Liver (tissue), 3 donors: Measurements from ENCODE around the gene HGS.

Source experiments
- HNF4A ChIP-seq, 2 donors: conservative IDR thresholded peaks; 2 replicates each; pipeline ENCODE4 v1.6.1; 2016; ENCODE audit warnings: antibody characterized with exemption in 2 of 2, mild to moderate bottlenecking in 2 of 2
- JUND ChIP-seq, 2 donors: IDR thresholded peaks; 2 replicates each; pipeline ENCODE4 v1.6.1; 2016; ENCODE audit warnings: antibody characterized with exemption in 2 of 2
- RAD21 ChIP-seq, 2 donors: IDR thresholded peaks; 2 replicates each; pipeline ENCODE4 v1.6.1; 2016; ENCODE audit warnings: antibody characterized with exemption in 2 of 2, mild to moderate bottlenecking in 2 of 2
- RXRA ChIP-seq, 2 donors: IDR thresholded peaks; 2 replicates each; pipeline ENCODE4 v1.6.1; 2017 to 2018; ENCODE audit warnings: antibody characterized with exemption in 2 of 2, mild to moderate bottlenecking in 1 of 2
- SP1 ChIP-seq: IDR thresholded peaks from 2 replicates; pipeline ENCODE4 v1.6.1; 2018; ENCODE audit warnings: antibody characterized with exemption, mild to moderate bottlenecking
- YY1 ChIP-seq: IDR thresholded peaks from 2 replicates; pipeline ENCODE4 v1.6.1; 2016; ENCODE audit warnings: antibody characterized with exemption, mild to moderate bottlenecking
- TF ChIP-seq, protein P1 (sequence below): fragments of 150-350 bp; IDR thresholded peaks from 2 replicates; pipeline ENCODE4 v1.5.1; 2017; ENCODE audit warnings: improper control_type of control experiment, low read depth, low read length; ENCODE audit not compliant: missing input control
- TF ChIP-seq, protein P2 (sequence below): IDR thresholded peaks from 2 replicates; pipeline ENCODE4 v1.6.1; 2016; ENCODE audit warnings: antibody characterized with exemption, mild to moderate bottlenecking
- TF ChIP-seq, protein P3 (sequence below): IDR thresholded peaks from 2 replicates; pipeline ENCODE4 v1.6.1; 2016; ENCODE audit warnings: antibody characterized with exemption
- donor health status: healthy.
- donor health status: healthy.

DNA sequence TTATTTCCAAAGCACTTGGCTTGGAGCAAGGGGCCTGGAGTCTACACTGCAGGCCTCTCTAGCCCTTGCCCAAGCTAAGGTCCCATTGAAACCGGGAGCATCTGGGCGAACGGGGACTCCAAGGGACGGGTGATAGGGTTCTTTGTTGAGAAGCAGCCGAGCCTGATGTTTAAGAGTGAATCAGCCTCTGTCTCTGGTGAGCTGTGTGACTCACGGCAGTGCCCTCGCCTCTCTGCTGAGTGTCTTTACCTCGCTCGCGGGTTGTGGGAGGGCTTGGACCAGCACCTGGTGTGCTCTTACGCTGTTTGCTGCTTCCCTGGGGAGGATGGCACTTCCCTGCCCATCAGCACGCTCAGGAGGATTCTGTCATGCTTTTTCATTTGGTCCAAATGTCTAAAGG lies 1.3 kb downstream of the HGS start:
- TF ChIP-seq, protein P1, sequence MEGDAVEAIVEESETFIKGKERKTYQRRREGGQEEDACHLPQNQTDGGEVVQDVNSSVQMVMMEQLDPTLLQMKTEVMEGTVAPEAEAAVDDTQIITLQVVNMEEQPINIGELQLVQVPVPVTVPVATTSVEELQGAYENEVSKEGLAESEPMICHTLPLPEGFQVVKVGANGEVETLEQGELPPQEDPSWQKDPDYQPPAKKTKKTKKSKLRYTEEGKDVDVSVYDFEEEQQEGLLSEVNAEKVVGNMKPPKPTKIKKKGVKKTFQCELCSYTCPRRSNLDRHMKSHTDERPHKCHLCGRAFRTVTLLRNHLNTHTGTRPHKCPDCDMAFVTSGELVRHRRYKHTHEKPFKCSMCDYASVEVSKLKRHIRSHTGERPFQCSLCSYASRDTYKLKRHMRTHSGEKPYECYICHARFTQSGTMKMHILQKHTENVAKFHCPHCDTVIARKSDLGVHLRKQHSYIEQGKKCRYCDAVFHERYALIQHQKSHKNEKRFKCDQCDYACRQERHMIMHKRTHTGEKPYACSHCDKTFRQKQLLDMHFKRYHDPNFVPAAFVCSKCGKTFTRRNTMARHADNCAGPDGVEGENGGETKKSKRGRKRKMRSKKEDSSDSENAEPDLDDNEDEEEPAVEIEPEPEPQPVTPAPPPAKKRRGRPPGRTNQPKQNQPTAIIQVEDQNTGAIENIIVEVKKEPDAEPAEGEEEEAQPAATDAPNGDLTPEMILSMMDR = no peak
- TF ChIP-seq, protein P2, sequence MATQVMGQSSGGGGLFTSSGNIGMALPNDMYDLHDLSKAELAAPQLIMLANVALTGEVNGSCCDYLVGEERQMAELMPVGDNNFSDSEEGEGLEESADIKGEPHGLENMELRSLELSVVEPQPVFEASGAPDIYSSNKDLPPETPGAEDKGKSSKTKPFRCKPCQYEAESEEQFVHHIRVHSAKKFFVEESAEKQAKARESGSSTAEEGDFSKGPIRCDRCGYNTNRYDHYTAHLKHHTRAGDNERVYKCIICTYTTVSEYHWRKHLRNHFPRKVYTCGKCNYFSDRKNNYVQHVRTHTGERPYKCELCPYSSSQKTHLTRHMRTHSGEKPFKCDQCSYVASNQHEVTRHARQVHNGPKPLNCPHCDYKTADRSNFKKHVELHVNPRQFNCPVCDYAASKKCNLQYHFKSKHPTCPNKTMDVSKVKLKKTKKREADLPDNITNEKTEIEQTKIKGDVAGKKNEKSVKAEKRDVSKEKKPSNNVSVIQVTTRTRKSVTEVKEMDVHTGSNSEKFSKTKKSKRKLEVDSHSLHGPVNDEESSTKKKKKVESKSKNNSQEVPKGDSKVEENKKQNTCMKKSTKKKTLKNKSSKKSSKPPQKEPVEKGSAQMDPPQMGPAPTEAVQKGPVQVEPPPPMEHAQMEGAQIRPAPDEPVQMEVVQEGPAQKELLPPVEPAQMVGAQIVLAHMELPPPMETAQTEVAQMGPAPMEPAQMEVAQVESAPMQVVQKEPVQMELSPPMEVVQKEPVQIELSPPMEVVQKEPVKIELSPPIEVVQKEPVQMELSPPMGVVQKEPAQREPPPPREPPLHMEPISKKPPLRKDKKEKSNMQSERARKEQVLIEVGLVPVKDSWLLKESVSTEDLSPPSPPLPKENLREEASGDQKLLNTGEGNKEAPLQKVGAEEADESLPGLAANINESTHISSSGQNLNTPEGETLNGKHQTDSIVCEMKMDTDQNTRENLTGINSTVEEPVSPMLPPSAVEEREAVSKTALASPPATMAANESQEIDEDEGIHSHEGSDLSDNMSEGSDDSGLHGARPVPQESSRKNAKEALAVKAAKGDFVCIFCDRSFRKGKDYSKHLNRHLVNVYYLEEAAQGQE = no peak
- TF ChIP-seq RXRA (IDR thresholded peaks at IDR 0.05) (no peak), YY1 (no peak), JUND (IDR thresholded peaks at IDR 0.05) (no peak), RAD21 (IDR thresholded peaks at IDR 0.05) (no peak), HNF4A (conservative IDR thresholded peaks at IDR 0.05) (no peak), SP1 (no peak)
- TF ChIP-seq, protein P3, sequence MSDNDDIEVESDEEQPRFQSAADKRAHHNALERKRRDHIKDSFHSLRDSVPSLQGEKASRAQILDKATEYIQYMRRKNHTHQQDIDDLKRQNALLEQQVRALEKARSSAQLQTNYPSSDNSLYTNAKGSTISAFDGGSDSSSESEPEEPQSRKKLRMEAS = no peak
